DOHH2 (cell line): ENCODE data around the gene PDE3B.

ENCODE experiments used
- EZH2phosphoT487 ChIP-seq: fragments of 200-600 bp; sonication (generic); IDR thresholded peaks from 2 replicates; pipeline ENCODE4 v1.6.1; 2017; ENCODE audit warnings: borderline replicate concordance, mild to moderate bottlenecking, antibody characterized with exemption, low read length, moderate library complexity, mixed read lengths
- TF ChIP-seq, protein P1 (sequence below): fragments of 200-600 bp; sonication (generic); IDR thresholded peaks from one replicate; pipeline ENCODE4 v1.5.1; 2014; ENCODE audit warnings: antibody characterized with exemption, mild to moderate bottlenecking, low read depth, low read length; ENCODE audit not compliant: poor library complexity, severe bottlenecking

DNA sequence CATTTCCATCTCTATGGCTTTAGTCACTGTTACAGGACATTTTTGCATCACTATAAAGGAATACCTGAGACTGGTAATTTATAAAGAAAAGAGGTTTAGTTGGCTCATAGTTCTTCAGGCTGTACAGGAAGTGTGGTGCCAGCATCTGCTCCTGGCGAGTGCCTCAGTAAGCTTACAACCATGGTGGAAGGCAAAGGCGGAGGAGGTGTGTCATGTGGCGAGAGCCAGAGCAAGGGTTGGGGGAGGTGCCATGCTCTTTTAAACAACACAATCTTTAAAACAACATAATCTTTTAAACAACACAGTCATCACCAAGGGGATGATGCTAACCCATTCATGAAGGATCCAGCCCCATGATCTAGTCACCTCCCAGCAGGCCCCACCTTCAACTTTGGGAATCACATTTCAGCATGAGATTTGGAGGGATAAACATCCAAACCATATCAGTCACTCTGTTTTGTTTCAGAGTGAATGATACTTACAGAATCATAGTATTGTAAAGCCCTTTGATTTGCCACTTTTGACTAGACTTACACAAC lies 103.3 kb downstream of the PDE3B start:
- TF ChIP-seq, protein P1, sequence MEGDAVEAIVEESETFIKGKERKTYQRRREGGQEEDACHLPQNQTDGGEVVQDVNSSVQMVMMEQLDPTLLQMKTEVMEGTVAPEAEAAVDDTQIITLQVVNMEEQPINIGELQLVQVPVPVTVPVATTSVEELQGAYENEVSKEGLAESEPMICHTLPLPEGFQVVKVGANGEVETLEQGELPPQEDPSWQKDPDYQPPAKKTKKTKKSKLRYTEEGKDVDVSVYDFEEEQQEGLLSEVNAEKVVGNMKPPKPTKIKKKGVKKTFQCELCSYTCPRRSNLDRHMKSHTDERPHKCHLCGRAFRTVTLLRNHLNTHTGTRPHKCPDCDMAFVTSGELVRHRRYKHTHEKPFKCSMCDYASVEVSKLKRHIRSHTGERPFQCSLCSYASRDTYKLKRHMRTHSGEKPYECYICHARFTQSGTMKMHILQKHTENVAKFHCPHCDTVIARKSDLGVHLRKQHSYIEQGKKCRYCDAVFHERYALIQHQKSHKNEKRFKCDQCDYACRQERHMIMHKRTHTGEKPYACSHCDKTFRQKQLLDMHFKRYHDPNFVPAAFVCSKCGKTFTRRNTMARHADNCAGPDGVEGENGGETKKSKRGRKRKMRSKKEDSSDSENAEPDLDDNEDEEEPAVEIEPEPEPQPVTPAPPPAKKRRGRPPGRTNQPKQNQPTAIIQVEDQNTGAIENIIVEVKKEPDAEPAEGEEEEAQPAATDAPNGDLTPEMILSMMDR, result no peak
- no peak for TF ChIP-seq EZH2phosphoT487
